Measurements from ENCODE around the gene TMPRSS4.

The TMPRSS4 gene

DNA sequence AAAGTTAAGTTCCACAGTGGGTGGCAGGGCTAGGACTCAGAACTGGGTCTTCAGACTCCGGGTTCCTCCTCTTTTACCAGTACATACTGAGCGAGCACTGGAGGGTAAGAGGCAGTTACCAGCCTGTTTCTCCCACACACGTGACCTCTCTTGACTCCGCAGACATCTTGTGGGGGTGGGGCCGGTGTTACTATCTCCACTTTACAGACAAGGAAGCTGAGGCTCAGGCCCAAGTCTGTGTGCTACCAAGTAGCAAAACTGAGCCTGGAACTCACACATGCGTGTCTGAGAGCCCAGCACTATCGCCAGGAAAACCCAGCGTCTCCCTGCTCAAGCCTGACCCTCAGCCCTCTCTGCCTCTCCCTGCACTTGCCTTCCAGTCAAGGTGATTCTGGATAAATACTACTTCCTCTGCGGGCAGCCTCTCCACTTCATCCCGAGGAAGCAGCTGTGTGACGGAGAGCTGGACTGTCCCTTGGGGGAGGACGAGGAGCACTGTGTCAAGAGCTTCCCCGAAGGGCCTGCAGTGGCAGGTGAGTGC, 25.9 kb downstream of the TMPRSS4 start:
- DNase-seq: no peak

DNA sequence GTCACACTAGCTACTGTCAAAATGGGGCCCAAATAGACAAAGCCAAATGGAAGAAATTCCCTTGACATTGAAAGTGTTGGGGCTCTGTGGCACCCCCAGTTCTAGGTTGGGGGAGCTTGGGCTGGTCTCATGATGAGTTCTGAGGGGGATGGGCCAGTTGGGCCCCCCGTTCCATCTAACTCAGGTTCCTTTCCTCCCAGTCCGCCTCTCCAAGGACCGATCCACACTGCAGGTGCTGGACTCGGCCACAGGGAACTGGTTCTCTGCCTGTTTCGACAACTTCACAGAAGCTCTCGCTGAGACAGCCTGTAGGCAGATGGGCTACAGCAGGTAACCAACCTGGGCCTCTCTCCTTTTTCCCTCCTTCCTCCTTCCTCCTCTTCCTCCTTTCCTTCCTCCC, 27.6 kb downstream of the TMPRSS4 start:
- no peak for DNase-seq

DNA sequence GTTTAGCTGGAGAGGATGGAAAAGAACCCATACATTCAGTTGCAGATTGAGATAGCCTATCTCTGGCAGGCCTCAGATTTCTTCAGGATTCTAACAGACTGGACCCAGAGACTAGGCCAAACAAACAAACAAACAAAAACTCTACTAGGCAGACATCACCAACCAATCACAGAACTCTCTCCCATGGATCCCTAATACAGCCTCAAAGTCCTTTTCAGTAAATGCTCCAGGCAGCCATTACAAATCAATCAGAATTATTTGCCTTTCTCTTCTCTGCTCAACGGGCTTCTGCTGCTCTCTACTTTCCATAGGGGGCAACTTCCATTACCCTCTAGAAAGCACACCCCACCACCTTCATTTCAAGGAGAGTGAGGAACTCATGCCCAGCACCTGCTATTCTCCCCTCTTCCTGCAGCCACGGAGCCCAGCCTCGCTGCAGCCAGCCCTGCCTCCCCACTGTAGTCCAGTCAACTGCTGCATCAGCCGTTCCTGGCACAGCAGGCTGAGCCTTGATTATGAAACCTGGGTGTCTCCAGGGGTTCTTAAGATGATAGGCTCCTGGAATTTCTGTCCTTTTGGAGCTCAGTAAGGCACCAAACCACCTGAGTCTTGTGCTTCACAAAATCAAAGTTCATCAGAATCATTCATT, 28.9 kb downstream of the TMPRSS4 start:
- DNase-seq: no peak

DNA sequence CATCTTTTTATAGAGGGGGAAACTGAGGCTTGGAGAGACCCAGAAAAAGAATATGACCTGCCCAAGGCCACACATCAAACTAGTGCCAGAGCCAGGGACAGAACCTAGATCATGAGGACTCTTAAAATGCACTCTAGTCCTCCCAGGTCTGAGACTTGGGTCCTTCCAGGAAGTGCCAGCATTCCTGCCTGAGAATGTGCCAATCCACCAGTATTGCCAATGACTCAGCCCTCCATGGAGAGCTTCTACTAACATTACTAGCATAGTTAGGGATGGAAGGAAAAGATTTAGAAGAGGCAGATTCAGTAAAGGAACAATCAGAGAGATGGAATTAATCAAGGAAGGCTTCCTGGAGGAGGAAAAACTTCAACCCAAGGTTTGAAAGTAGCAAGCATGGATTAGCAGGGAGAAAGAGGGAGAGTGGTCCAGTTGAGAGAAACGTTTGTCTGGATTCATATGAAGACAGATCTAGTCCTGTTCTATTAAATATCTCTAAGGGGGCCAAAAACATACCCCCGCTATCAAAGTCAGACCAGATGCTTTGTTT, 30.0 kb downstream of the TMPRSS4 start:
- DNase-seq: no peak

DNA sequence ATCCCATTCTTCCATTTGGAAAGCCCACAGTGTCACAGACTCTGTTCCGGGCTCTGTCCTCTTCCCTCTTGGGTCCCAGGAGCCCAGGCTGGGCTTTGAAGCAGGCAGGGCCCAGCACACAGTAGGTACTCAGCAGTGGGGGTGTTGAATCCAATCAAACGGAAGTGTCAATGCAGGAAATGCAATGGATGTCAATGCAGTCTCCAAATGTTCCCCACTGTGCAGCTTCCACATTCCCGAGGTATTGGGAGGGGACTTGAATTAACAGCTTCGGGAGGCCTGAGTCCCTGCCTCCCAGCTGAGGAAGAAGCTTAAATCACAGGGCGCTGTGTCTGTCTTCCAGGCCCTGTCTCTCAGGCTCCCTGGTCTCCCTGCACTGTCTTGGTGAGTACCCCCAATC, 31.6 kb downstream of the TMPRSS4 start:
- DNase-seq: no peak

DNA sequence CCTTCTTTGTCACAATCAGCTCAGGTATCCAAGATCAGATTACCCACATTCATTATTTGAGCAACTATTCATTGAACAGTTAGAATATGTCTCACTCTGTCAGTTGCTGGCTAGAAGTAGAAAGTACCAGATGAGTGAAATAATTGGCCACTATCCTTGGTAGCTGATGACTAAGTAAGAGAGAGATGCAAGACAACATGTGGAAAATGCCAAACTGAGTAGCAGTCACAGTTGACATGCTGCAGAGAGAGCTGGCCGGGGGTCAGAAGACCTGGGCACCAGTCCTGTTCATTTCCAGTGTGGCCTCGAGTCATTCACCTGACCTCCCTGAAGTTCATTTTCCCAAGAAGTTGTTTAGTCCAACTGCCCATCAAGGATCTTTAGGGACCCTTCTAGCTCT, 32.4 kb downstream of the TMPRSS4 start:
- DNase-seq: no peak

DNA sequence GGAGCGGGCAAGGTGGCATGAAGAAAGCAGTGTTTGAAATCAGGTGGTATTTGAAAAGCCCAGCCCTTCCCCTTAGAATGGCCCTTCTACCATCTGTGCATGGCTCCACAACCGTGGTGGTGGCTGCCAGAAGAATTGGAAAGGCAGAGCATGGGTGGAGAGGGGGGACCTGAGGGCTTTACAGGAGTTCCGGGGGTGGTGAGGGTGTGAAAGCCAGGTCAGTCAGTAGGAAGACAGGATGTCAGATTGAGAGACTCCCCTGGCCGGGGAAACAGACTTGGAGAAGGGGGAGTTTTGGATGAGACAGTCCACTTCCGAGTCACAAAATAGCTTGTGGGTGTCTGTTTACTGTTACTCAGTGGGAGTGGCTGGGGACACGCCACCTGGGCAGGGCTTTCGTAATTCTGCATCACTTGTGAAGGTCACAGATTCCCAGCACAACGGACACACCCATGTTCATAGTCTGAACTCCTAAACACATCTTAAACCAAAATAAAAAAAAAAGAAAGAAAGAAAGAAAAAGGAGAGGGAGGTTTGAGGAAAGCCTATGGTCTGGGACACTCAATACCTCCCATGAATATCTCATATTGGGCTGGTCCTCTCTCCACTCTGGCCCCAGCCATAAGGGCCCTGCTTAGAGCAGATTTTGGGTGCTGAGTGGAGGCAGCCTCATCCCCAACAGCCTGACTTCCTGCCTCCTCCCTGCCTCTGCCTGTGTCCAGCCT, 34.3 kb downstream of the TMPRSS4 start:
- no peak for DNase-seq

DNA sequence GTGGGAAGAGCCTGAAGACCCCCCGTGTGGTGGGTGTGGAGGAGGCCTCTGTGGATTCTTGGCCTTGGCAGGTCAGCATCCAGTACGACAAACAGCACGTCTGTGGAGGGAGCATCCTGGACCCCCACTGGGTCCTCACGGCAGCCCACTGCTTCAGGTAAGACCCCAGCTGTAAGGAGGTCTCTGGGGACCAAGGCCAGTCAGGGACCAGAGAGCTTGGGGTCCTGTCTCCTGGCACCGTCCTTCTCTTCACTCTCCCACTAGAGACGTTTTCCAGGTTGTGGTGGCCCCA, 34.8 kb downstream of the TMPRSS4 start:
- no peak for DNase-seq

DNA sequence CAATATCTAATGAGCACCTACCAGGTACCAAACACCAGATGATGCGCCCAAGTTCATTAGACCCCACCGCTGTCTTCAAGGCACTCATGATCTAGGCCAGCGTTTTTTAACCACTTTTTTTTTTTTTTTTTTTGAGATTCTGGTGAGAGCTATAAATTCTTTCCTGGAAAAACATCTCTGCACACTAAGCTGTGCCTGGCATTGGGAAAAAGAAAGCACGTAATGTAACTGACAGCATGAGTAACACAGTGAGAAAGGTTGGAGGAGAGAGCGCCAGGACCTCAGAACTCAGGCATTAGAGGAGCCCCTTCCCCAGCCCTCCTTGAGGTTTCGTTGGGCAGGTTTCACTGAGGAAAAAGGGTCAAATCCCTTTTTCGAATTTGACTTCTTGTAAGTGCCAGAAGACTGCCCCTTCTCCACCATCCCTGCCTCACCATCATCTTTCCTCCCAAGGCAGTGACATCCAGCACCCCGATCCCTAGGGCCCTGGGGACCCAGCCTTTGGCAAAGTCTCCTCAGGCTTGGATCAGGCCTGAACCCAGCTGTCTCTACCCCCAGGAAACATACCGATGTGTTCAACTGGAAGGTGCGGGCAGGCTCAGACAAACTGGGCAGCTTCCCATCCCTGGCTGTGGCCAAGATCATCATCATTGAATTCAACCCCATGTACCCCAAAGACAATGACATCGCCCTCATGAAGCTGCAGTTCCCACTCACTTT, 36.0 kb downstream of the TMPRSS4 start:
- no peak for DNase-seq

DNA sequence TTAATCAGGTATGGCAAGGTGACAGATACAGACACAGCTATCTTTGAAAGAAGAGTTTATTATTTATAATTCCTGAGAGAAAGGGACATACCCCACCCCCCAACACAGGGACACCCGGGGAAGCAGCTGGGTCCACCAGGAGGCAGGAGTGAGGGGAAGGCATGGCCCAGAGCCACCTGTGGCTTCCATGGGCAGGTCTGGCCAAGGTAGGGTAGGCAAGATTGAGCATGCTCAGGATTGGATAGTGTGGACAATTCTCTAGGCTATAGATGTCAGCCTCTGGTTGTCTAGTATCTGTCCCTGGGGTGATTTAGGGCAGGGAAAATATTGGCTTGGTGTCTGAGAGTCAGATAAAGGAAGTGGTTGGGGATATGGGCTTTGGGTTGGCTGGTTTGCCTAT, 37.4 kb downstream of the TMPRSS4 start:
- no peak for DNase-seq

DNA sequence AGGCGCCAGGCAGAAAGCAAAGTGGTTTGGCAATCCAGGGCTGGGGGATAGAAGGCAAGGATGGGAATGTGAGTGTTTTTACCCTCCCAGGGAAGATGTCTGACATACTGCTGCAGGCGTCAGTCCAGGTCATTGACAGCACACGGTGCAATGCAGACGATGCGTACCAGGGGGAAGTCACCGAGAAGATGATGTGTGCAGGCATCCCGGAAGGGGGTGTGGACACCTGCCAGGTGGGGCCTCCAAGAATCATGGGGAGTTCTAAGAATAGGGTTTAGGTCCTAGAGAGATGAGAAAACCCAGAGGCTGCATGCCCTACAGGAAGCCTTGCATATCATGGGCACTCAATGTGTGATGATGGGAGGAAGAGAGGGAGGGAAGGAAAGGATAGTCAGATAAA, 38.2 kb downstream of the TMPRSS4 start:
- DNase-seq: no peak

DNA sequence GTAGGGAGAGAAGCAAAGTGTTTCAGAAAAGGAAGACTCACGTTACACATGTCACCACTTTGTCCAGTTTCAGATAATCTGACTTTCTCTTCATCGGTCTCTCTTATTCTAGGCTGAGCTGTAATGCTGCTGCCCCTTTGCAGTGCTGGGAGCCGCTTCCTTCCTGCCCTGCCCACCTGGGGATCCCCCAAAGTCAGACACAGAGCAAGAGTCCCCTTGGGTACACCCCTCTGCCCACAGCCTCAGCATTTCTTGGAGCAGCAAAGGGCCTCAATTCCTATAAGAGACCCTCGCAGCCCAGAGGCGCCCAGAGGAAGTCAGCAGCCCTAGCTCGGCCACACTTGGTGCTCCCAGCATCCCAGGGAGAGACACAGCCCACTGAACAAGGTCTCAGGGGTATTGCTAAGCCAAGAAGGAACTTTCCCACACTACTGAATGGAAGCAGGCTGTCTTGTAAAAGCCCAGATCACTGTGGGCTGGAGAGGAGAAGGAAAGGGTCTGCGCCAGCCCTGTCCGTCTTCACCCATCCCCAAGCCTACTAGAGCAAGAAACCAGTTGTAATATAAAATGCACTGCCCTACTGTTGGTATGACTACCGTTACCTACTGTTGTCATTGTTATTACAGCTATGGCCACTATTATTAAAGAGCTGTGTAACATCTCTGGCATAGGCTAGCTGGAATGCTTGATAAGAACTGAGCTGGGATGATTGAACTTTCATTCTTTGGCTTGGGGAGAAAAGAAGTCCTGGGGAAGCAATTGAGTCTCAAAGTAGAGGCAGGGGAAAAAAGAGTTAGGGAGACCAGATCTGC, 41.1 kb downstream of the TMPRSS4 start:
- no peak for DNase-seq

DNA sequence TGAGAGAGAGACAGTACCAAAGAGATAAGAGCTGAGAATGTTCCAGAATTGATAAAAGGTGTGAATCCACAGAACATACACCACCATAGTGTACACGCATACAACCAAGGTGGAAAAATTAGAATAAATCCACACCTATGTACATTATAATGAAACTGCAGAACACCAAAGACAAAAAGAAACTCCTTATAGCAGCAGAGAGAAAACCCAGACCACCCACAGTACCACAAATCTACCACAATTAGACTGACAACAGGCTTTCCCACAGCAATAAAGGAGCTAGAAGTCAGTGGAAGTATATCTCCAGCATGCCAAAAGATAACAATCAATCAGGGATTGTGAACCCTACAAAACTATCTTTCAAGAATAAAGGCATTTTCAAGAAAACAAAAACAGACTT, 43.9 kb downstream of the TMPRSS4 start:
- DNase-seq: no peak

DNA sequence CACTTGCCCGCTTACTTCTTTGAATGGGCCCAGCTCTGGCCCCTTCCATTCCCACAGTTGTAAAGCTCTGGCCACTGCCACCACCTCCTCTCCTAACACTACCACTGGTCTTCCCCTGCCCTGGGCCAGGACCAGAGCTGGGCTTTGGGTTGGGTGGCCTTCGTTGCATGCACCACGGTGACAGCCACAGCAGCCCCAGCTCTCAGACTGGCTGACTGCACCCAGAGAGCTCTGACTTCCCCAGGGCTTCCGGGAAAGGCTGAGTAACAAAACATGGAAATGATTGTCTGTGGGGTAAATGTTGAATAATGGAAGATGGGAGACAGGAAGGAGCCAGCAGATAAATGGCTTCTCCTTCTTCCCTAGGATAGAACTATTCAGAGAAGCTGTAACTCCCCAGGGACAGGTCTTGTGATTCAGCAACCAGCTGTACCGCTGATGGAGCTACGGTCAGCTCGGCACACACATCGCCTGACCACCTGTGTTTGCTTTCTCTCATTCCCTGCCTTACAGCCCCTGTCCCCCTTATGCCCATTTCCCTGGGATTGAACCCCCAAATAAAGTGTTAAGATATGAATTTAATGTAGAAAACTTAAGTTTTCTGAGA, 48.2 kb downstream of the TMPRSS4 start:
- no peak for DNase-seq

DNA sequence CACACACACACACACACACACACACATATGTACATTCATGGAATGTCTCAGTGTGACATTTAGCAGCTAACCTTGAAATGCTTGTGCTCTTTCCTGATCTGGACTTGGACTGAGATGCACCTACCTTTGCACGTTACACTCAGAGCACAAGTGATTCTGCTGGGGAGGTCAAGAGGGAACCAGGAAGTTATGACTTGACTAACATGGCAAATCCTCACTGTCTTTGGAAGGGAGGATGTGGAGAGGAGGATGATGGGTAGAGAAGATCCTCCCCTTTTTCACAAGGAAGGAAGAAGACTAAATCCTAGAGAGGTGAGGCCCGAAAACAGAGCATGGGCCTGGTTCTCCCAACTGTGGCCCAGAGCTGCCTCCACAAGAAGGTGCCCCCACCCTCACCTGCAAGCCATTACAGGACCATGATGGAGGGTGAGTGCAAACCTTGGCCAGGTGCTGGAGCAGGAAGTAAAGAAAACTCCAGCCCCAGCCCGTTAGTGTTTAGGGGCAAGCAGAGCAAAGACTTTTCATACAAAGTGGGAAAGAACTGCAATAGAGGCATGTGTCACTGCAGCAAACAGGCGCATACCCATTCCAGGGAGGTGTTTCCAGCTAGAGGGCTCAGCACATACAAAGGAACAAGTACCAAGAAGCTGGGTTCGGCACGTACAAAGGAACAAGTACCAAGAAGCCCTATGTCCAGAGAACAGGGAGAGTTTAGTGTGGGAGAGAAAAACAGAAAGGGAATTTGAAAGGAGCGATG, 49.4 kb downstream of the TMPRSS4 start:
- no peak for DNase-seq

DNA sequence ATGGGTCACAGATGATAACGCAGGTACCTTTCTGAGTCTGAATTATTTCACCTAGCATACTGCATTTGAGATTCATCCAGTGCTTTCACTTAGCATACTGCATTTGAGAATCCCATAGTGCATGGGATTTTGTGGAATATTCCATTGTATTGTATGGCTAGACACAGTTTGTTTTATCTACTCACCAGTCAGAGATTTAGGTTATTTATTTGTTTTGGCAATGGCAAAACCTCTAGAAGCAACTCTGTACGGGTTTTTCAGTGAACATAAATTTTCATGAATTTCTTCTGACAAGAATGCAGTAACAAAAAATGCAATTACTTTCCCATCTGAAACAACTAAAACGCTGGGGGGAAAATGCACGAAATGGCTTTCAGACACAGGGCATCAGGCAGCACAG, 51.4 kb downstream of the TMPRSS4 start:
- no peak for DNase-seq

DNA sequence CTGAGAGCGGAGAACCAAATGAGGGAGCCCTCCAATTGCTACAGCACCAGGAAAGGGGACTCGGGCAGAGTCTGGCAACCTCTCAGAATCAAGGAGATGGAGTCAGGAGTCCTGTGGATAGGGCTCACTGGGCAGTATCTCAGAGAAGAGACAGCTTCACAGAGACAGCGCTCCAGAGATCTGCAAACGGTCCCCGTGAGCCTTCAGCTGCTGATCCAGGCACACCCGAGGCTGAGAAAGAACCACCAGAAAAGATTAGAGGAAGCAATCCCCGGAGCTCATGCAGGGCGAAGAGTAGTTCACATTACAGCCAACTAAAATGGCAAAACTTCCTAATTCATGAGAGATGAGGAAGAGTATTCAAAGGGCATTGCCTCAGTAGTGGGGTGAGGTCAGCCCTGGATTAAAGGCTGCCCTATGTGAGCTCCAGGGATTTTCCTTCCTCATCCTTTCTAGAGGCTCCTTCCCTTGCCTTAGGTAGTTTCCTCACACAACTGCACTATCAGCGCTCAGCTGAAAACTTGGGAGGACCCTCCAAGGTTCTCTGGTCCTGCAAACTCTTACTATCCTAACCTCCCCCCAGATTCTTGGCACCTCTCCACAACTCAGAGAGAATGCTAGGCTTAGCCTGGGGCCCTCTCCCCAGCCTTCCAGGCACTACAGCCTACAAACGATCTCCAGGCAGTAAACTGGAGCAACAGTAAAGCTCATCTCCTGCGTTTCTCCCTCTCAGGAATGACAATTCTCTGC, 52.0 kb downstream of the TMPRSS4 start:
- DNase-seq: no peak

DNA sequence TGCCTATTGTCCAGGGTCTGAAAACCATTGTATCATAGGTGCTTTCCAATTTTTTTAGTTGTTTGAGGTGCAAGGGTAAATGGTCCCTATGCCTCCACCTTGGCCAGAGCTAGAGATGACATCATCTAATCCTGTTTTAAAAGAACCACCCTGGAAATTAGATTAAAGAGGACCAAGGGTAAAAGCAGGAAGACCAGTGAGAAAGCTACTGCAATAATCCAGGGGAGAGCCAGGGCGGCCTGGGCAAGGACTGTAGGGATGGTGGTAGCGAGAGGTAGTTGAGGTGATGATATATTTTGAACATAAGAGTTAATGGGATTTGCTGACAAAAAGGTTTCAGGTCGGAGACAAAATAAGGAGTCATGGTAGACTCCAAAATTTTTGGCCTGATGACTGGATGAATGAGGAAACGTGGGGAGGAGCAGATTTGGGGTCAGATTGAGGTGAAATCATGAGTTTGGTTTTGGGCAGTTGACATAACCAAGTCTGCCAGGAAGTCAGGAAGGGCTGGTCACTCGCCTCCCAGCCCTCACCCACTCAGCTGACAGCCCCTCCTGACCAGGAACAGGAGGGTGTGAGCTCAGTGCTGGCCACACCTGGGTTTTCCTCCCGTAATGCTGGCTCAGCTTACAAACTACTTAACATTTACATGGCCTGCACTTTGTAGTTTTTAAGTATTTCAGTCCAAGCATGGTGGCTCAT, 52.7 kb downstream of the TMPRSS4 start:
- DNase-seq: no peak
